Activated naive CD4-positive, alpha-beta T cell treated with anti-CD3 and anti-CD28 coated beads, Interleukin-2, amount 50 U/mL, for 72 hours (primary cell): Measurements from ENCODE around the gene WDR18. TPM values are rescaled to one million over a fixed set of nuclear protein-coding genes. Genes with fewer than 3 reads are reported as not detected.

Source experiments
- ATAC-seq, 2 donors: fragments of 150-1000 bp; cut with Tn5 transposase; 2 replicates each; pipeline ENCODE4 v1.10.0; 2021; ENCODE audit warnings: mild to moderate bottlenecking in 2 of 2, moderate library complexity in 2 of 2
- DNase-seq, 2 donors: peaks; one replicate each; pipeline ENCODE4 v3.0.0; 2021 to 2022; ENCODE audit warnings: low spot score in 2 of 2
- H3K27ac Mint-ChIP-seq, 2 donors: one replicate each; pipeline ENCODE4 v1.8.0; 2022; ENCODE audit warnings: mild to moderate bottlenecking in 2 of 2, mixed read lengths in 2 of 2
- H3K36me3 Mint-ChIP-seq, 2 donors: one replicate each; pipeline ENCODE4 v1.8.0; 2022; ENCODE audit warnings: mixed read lengths in 2 of 2
- H3K9me3 Mint-ChIP-seq, 2 donors: one replicate each; pipeline ENCODE4 v1.8.0; 2022; ENCODE audit warnings: mixed read lengths in 2 of 2
- total RNA-seq, 2 donors: library from RNA; stranded (reverse); gene quantifications; one replicate each; pipeline ENCODE4 v1.2.3, GENCODE V29; 2022

The WDR18 gene
- total RNA-seq, 2 donors from 2014 or later = 55.5 to 83.8 TPM

GRCh38 chr19:1006711-1007398, 22.7 kb downstream of the WDR18 start:
- Mint-ChIP-seq H3K9me3 (no peaks in the 10 kb centered on the region), H3K36me3 (no peaks in the 10 kb centered on the region), H3K27ac (peak overlapping the region in 1 of 2 donors; percentile 41)
- no peak for DNase-seq
- peak in 1 of 2 donors; percentile 14 for ATAC-seq

DNA sequence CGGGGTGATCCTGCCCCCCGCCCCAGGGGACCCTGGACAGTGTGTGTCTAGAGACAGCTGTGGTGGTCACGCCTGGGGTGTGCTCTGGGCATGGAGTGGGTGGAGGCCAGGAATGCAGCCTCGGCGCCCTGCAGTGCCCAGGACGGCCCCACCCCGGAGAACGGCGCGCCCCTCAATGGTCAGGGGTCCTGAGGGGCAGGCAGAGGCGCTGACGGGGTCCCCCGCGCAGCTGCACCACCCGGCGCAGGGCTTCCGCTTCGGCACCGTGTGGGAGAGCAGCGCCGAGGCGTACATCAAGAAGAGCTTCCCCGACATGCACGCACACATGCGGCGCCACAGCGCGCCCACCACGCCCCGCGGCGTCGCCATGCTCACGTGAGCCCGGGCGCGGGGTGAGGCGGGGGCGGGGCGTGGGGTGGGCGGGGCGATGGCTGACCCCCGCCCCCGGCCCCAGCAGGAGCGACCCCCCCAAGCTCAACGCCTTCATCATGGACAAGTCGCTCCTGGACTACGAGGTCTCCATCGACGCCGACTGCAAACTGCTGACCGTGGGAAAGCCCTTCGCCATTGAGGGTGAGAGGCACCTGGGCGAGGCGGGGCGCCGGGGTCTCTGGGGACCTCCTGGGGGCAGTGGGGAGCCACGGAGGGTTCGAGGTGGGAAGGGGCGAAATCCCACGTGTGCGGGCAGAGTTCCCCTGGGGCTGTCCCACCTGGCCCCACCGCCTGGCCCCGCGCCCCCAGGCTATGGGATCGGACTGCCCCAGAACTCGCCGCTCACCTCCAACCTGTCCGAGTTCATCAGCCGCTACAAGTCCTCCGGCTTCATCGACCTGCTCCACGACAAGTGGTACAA, 23.5 kb downstream of the WDR18 start:
- H3K27ac Mint-ChIP-seq = peak overlapping the region in 1 of 2 donors; percentile 41
- H3K36me3 Mint-ChIP-seq = no peaks in the 10 kb centered on the region
- H3K9me3 Mint-ChIP-seq = no peaks in the 10 kb centered on the region
- DNase-seq (no peak), ATAC-seq (peak in 1 of 2 donors; percentile 16)

DNA sequence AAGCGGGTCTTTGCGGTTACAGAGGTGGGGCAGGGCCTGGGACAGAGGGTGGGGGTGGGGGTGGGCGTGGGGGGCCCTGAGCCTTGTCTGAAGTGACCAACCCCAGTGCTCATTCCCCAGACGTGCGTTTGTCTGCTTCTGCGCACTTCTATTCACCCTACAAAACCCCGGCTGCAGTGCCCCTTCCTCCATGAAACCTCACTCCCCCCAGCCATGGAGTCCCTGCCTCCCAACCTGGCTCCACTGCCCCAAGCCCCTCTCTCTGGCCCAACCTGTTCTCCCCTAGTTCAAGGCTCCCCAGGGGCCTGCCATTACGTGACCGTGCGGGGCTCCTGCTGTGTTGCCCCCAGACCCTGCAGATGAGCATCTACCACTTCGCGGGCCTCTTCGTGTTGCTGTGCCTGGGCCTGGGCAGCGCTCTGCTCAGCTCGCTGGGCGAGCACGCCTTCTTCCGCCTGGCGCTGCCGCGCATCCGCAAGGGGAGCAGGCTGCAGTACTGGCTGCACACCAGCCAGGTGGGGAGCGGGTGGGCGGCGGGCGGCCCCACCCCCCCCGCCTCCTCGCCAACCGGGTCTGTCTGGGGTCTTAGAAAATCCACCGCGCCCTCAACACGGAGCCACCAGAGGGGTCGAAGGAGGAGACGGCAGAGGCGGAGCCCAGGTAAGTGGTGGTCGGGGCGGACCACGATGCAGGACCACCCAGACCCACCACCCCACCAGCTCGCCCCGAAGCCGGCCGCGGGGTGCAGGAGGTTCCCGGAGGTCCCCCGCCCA, 24.3 kb downstream of the WDR18 start:
- Mint-ChIP-seq H3K36me3 (no peaks in the 10 kb centered on the region), H3K27ac (no peak overlapping the region), H3K9me3 (no peaks in the 10 kb centered on the region)
- ATAC-seq (no peak), DNase-seq (no peak)

- DNase-seq = no peak
- ATAC-seq = no peak
- H3K9me3 Mint-ChIP-seq = no peaks in the 10 kb centered on the region
- no peaks in the 10 kb centered on the region for H3K36me3 Mint-ChIP-seq
- H3K27ac Mint-ChIP-seq = no peak overlapping the region
Measured at GRCh38 chr19:1009041-1009980, 25.2 kb downstream of the WDR18 start.

DNA sequence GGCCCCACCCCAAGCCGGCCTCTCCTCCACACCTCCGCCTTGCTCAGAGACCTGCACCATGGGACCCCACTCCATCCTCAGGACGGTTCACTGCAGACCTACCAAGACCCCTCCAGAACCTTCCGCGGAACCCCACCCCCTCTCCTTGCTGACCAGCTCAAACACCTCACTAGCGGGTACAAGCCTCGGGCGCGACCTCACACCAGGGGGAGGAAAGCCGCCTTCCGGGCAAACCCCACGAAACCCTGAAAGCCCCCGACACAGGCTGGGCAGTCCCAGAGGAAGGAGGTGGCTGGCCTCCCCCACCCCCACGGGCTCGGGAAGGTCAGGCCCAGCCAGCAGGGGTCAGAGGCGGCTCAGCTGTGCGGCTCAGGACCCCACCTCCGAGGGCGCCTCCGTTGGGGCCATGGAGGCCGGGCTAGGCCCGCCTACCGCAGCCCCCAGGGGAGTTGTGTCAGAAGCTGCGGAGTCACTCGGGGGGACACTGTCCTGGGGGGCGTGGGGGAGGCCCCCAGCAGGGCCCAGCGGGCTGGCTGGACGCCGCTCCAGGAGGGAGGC, 25.9 kb downstream of the WDR18 start:
- ATAC-seq (no peak), DNase-seq (no peak)
- H3K36me3 Mint-ChIP-seq = no peaks in the 10 kb centered on the region
- no peaks in the 10 kb centered on the region for H3K9me3 Mint-ChIP-seq
- H3K27ac Mint-ChIP-seq = no peak overlapping the region

DNA sequence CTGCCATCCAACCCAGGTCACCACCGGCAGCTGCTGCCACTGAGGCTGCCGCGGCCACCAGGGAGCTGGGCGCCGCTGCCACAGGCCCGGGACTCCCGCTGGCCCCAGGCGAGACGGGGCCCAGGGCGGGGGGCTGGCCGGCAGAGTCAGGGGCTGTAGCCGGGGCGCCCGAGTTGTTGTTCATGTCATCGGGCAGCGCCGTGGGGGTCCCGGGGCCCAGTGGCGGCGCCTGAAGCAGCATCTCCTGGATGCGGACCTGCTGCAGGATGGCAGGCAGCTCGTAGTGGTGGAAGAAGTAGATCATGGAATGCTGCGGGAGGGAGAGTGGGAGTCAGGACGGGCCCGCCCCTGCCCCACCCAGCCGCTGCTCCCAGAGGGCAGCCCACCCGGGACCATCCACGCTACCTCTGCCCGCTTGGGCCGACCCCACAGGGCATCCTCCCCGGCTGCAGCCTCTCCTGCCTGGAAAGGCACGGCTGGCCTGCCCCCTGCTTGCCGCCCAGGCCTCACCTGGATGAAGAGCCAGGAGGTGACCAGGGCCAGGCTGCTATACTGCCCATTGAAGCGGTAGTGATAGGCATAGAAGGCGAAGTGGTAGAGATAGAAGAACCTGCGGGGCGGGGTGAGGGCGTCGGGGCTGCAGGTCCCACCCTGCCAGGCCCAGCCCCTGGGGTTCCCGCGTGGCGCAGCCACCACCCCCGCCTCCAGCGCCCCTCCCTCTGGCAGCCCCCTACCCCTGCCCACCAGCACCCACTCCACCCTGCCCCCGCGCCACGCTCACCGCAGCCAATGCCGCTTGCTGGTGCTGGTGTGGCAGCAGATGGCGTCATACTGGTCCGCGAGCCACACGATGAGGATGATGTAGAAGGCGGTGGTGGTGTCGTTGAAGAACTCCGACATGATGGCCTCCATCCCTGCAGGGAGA, 26.7 kb downstream of the WDR18 start:
- DNase-seq = no peak
- ATAC-seq = no peak
- Mint-ChIP-seq H3K27ac (no peak overlapping the region), H3K9me3 (no peaks in the 10 kb centered on the region), H3K36me3 (no peaks in the 10 kb centered on the region)

DNA sequence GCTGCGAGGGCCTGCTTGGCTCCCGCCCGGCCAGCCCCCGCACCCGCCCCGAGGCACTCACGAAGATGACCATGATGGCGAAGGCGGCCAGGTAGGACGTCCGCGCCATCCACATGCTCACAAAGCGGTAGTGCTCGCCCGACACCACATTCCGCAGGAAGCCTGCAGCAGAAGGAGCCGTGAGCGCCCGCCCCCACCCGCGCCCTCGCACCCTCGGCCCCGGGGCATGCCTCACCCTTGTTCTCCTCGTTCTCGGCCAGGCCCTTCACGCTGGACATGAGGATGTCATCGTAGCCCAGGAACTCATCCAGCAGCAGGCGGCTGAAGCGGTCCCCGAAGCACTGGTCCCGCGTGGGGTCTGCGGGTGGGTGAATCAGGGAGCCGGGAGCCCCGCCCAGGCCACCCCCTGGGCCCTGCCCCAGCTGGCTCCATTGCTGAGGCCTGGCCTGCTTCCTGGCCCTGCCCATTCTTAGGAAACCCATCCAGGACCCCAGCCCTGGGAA, 27.7 kb downstream of the WDR18 start:
- Mint-ChIP-seq H3K27ac (no peak overlapping the region), H3K9me3 (no peaks in the 10 kb centered on the region), H3K36me3 (no peaks in the 10 kb centered on the region)
- ATAC-seq (no peak), DNase-seq (no peak)

DNA sequence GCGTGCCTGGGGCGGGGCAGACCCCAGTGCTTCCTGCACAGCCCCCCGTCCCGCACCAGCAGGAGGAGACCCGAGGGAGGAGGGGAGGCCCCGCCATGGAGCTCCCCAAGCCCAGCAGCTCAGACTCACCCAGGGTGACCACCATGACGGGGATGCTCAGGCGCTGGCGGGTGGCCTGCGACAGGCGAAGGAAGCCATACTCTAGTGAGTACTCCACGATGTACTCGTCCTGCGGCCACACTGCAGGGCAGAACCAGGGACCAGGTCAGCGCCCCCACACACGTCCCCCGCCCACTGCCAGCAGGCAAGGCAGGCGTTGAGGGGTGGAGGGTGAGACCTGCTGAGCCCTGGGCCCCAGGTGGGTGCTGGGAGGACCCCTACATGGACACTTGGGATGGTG, 28.2 kb downstream of the WDR18 start:
- no peak for ATAC-seq
- Mint-ChIP-seq H3K27ac (no peak overlapping the region), H3K9me3 (no peaks in the 10 kb centered on the region), H3K36me3 (no peaks in the 10 kb centered on the region)
- DNase-seq = no peak

- DNase-seq = no peak
- H3K27ac Mint-ChIP-seq = no peak overlapping the region
- no peaks in the 10 kb centered on the region for H3K9me3 Mint-ChIP-seq
- no peaks in the 10 kb centered on the region for H3K36me3 Mint-ChIP-seq
- ATAC-seq = no peak
Measured at GRCh38 chr19:1013218-1013617, 29.1 kb downstream of the WDR18 start.

DNA sequence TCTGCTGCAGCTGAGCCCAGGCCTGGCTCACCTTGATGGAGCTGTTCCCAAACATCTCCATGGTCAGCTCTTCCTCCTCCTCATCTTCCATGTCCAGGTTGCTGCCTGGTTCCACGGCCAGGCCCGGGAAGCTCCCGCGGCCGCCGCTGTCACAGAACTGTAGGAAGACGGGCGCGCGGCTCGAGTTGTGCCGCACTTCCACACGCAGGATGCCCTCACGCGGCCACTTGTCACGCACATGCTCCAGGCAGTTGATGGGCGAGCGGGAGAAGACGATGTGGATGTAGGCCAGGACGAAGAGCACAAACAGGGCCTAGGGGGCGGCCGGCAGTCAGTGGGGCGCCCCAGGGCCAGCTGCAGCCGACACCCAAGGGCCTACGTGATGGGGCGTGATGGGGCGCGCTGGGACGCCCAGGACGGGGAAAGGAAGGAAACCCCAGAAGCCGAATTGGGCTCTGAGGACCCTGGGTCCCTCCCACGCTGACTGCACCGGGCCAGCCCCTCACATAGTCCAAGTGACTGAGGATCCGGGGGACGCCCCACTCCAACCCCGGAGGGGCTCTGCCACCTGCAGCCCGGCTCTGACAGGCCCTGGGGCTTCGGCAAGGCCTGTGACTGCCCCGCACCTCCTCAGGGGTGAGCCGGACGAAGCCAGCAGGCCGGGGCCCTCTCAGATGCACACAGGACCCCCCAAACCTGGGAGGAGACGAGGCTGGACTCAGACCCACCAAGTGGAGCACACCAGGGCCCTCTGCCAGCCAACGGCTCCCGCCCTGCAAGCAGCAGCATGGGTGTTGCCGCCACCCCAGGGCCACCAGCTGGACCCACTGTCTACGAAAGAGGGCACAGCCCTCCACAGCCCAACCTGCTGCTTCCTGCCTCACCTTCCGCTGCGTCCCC, 30.3 kb downstream of the WDR18 start:
- Mint-ChIP-seq H3K27ac (no peak overlapping the region), H3K36me3 (no peaks in the 10 kb centered on the region), H3K9me3 (no peaks in the 10 kb centered on the region)
- ATAC-seq = no peak
- no peak for DNase-seq

GRCh38 chr19:1015061-1015781, 31.1 kb downstream of the WDR18 start:
- ATAC-seq = no peak
- peaks cover 3 to 5% of the 10 kb centered on the region in 2 donors for H3K36me3 Mint-ChIP-seq
- H3K9me3 Mint-ChIP-seq = no peaks in the 10 kb centered on the region
- no peak overlapping the region for H3K27ac Mint-ChIP-seq
- DNase-seq = no peak

- peak overlapping the region; percentile 81 to 100 for H3K27ac Mint-ChIP-seq
- ATAC-seq (no peak), DNase-seq (no peak)
- H3K9me3 Mint-ChIP-seq = no peaks in the 10 kb centered on the region
- peaks cover 5 to 7% of the 10 kb centered on the region in 2 donors for H3K36me3 Mint-ChIP-seq
Measured at GRCh38 chr19:1015782-1016646, 31.9 kb downstream of the WDR18 start.

GRCh38 chr19:1016647-1017114, 32.5 kb downstream of the WDR18 start:
- peaks cover 5 to 7% of the 10 kb centered on the region in 2 donors for H3K36me3 Mint-ChIP-seq
- no peak for ATAC-seq
- H3K27ac Mint-ChIP-seq = peak overlapping the region; percentile 81 to 100
- H3K9me3 Mint-ChIP-seq = no peaks in the 10 kb centered on the region
- DNase-seq = no peak
